SU-DHL-6 (cell line): Measurements from ENCODE around the gene IRF2BP1.

Experiments used
- CTCF ChIP-seq: fragments of 200-600 bp; sonication (generic); IDR thresholded peaks from one replicate; pipeline ENCODE4 v1.5.1; 2017; ENCODE audit warnings: antibody characterized with exemption, mild to moderate bottlenecking, low read length, moderate library complexity; ENCODE audit not compliant: insufficient read depth, poor library complexity, severe bottlenecking
- EZH2phosphoT487 ChIP-seq: fragments of 200-600 bp; sonication (generic), shearing (Covaris generic); conservative IDR thresholded peaks from 2 replicates; pipeline ENCODE4 v1.6.1; 2018; ENCODE audit warnings: mild to moderate bottlenecking, antibody characterized with exemption, low read length, moderate library complexity, mixed read lengths

GRCh38 chr19:45881909-45882528 lies 3.9 kb downstream of the IRF2BP1 start:
- TF ChIP-seq CTCF: no peak
- TF ChIP-seq EZH2phosphoT487: no peak
